GM04503 (cell line): ENCODE results near the gene SUOX.
"Not testable (repeated sequence)": the region's sequence is repeated elsewhere in the genome, so short reads cannot be mapped to it uniquely, and the experiment has no call there.

ENCODE experiments used
- DNase-seq: peaks from one replicate; pipeline ENCODE4 v3.0.0-alpha.2; 2012; ENCODE audit warnings: low read depth

Gene SUOX

DNA sequence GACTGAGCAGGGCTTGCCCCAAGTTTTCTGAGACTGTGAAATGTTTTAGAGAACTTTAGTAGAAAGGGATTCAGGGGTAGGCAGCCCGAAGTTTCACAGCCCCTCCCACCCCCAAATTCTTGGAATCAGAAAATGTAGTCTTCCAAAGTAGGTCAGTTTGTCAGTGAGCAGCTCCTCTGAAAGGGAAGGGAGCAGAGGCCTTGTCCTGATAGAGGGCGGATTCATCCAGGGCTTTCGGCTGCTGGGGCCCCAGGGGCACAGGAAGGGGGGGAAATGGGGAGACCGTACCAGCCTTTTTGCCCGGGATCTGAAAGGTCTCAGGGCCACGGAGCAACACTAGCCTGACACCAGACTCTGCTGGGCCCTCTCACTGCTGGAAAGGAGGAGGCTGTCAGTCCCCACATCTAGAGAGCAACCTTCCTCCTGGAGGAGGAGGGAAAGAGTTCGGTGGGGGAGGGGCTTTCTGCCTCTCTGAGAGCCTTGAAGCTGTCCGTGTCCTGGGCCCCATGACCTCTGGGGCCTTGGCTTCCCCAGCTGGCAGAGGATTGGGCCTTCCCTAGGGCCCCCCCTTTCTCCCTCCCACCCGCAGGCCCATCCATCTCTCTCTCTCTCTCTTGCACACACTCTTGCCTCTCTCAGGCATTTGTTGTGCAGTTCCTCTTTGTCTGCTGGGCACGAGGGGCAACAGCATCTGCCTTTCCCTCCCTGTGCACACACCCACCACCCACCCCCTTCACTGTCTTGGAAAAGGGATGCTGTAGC is 23.5 kb downstream of the SUOX start, which contains the start of gene IKZF4:
TSS of gene IKZF4 (plus strand) at position 621 of the 762 bp plus-strand sequence. CDS start 451 bp downstream, outside the sequence.
- no peak for DNase-seq

DNA sequence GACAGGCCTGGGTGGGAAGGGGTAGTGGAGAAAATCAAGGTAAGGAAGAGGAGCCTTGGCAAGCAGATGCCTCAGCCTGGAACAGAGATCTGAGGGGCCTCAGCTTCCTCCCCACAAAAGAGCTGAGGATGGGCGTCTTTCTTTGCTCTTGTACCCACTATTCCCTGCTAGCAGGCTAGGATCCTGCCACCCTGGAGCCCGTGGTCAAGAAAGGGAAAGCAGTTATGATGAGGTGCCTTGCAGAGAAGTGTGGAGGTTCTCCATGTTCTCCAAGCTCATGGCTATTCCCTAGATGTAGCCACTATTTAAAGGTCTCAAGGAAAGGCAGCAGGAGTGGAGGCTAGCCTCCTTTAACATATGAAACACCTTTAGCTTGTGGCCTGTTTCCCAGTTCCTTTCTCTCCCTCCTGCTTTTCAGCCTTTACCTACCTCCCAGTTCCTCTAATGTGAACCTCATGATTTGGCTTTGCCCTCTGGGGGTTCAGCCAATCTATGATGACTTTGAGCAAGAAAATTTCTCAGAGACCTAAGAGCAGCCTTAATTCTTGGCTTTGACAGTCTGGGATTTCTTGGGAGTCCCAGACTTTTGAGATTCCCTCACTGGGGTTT is 24.9 kb downstream of the SUOX start:
- DNase-seq, result no peak

DNA sequence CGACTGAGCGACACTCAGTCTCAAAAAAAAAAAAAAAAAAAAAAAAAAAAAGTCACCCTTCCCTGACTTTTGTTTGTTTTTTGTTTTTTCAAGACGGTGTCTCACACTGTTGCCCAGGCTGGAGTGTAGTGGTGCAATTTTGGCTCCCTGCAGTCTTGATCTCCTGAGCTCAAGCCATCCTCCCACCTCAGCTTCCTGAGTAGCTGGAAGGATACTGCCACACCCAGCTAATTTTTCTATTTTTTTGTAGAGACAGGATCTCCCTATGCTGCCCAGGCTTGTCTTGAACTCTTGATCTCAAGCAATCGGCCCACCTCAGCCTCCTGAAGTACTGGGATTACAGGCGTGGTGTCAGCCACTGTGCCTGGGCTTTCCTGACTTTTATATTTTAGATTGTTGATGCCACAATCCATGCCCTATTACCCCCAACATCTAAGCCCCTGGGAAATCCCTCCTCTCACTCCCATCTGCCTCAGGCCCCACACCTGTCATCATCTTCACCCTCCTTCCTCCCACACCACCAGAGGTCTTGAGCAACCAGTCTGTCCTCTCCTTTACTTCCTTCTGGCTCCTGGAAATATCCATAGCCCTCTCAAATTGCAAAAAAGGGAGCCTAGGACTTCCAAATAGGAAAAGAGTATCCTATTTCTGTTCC is 31.6 kb downstream of the SUOX start:
- no peak for DNase-seq

DNA sequence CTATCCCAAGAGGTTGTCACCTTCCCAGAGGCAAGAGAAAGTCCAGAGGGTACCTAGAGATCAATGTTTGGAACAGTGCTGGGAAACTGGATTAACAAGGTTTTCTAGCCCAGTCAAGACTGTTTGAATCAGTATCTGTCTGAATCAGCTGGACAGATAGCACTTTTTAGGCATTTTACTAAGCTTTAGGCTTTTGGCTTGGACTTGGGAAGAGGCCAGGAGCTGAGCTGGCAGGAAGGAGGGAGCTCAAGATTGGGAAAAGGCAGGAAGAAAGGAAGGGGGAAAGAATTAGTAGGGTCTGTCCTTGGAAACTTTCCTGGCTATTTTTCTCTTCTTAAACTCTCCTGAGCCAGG is 32.1 kb downstream of the SUOX start:
- no peak for DNase-seq

DNA sequence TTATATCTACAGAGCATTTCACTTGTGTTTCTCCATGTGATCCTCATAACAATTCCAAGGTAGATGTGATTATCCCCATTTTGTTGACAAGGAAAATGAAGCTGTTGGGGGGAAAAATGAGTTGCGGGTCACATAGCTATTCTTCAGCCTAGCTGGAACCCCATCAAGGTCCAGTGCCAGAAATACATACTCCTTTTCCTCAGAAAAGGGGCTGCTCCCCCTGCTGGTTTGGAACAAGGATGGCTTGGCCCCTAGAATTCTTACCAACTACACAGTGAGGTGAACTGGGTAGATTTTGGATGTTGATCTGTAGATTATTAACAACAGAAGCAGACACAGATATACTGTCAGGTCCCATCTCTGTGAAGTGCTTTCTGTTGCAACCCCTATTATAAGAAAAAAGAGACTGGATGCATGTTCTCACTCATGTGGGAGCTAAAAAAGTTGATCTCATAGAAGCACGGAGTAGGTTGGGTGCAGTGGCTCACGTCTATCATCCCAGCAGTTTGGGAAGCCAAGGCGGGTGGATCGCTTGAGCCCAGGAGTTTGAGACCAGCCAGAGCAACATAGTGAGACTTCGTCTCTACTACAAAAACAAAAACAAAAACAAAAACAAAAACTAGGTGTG is 32.7 kb downstream of the SUOX start:
- DNase-seq, result no peak

DNA sequence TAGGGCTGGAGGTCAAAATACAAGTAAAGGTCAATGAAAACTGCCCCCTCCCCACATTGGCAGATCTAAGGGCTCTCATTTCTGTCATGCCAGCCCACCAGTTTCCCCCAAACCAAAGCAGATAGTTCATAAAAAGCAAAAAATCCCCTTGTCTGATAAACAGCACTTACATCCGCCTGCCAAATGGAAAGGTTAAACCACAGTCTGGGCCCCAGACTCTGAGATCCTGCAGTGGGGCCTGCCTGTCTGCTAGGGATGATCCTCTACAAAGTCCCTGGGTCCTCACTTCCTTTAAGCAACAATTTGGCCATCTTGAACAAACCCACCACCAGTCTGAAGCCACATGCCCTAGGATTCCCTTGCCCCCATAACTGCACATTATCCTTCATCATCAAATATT is 34.9 kb downstream of the SUOX start:
- no peak for DNase-seq

DNA sequence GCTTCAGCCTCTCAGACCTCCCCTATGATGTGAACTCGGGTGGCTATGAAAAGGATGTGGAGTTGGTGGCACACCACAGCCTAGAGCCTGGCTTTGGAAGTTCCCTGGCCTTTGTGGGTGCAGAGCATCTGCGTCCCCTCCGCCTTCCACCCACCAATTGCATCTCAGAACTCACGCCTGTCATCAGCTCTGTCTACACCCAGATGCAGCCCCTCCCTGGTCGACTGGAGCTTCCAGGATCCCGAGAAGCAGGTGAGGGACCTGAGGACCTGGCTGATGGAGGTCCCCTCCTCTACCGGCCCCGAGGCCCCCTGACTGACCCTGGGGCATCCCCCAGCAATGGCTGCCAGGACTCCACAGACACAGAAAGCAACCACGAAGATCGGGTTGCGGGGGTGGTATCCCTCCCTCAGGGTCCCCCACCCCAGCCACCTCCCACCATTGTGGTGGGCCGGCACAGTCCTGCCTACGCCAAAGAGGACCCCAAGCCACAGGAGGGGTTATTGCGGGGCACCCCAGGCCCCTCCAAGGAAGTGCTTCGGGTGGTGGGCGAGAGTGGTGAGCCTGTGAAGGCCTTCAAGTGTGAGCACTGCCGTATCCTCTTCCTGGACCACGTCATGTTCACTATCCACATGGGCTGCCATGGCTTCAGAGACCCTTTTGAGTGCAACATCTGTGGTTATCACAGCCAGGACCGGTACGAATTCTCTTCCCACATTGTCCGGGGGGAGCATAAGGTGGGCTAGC is 37.7 kb downstream of the SUOX start:
- no peak for DNase-seq

DNA sequence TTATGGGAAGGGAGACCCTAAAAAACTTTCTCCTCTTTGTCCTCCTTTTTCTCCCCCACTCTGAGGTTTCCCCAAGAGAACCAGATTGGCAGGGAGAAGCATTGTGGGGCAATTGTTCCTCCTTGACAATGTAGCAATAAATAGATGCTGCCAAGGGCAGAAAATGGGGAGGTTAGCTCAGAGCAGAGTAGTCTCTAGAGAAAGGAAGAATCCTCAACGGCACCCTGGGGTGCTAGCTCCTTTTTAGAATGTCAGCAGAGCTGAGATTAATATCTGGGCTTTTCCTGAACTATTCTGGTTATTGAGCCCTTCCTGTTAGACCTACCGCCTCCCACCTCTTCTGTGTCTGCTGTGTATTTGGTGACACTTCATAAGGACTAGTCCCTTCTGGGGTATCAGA is 40.1 kb downstream of the SUOX start:
- DNase-seq, result no peak

DNA sequence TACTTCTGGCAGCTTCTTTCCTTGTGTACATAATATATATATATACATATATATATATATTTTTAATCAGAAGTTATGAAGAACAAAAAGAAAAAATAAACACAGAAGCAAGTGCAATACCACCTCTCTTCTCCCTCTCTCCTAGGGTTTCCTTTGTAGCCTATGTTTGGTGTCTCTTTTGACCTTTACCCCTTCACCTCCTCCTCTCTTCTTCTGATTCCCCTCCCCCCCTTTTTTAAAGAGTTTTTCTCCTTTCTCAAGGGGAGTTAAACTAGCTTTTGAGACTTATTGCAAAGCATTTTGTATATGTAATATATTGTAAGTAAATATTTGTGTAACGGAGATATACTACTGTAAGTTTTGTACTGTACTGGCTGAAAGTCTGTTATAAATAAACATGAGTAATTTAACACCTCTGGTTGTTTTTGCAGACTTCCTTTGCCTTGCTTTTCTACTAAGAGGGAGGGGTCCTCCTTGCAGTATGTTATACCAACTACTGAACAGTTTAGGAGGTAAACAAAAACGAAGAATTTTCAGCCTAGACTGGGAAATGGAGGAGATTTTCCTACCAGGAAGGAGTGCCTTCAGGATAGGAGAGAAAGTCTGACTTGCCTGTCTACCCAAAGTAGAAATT is 41.1 kb downstream of the SUOX start:
- no peak for DNase-seq

DNA sequence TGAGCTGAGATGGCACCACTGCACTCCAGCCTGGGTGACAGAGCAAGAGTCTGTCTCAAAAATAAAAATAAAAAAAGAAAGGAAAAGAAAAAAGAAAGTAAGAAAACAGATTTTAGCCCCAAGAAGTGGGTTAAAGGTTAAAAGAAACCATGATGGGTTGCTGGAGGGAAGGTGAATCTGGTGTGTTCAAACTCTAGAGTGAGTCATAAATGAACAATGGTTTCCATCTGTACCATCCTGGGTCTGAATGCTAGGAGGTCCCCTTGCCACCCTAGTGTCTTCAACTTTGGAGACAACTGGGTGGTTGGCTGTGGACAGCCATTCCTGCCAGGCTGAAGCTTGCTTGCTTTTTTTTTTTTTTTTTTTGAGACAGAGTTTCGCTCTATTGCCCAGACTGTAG is 43.1 kb downstream of the SUOX start:
- no peak for DNase-seq

DNA sequence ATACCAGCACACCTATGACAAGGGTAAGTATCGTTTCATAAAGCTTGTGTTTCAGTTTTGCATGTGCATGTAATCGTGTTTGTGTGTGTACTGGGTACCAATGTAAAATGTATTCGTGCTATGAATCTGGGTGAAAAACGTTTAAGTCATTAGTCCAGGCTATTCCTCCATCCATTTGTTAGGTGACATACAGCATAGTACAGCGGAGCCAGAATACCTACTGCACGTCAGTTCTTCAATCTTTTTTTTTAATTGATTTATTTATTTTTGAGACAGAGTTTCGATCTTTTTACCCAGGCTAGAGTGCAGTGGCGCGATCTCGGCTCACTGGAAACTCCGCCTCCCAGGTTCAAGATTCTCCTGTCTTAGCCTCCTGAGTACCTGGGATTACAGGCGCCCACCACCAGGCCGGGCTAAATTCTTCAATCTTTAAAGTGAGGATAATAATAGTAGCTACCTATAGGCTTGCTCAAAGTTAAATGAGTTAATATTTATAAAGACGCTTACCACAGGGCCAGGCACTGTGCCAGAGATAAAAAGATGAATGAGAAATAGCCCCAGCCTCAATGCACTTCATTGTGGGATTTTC is 44.0 kb downstream of the SUOX start:
- DNase-seq, result no peak

DNA sequence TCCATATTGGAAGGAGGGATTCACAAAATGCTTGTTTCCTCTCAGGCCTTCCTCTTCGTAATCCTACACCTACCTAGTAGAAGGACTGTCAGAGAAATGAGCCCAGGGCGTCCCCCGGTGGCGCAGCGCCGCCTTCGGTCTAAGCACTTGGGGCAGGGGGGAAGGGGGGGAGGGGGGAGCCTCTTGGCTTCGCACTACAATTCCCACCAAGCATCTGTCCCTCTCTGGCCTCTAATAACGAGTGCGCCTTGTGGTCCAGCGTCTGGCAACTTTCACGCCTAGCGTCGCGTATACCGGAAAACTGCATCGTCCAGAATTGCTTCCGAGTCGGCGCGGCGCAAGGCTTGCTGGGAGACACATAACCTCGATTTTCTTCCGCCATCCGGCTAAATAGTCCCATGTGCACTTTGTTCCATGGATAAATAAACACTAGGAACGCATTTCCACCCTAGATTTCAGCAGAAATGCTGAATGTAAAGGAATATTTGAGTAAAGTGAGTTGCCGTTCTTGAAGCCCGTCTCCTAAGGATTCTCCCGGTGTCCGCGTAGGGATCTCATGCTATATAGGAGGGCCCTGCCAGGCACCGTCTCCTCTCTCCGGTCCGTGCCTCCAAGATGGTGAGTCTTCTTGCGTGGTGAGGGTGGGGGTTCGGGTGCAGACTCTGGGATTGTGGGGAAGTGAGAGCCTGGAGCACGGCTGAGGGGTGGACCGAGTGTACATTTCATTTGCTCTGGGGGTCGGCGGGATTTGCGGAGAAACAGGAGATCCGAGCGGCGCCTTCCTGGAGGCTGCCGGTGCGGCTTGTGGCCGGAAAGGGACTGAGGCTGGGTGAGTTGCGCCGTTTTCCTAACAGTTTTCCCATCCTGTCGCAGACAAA is 44.7 kb downstream of the SUOX start, which contains the start of gene RPS26:
TSS of gene RPS26 (plus strand) at position 367 of the 878 bp plus-strand sequence. CDS start at position 616, 249 bp downstream.
- DNase-seq, result peak; percentile 97

DNA sequence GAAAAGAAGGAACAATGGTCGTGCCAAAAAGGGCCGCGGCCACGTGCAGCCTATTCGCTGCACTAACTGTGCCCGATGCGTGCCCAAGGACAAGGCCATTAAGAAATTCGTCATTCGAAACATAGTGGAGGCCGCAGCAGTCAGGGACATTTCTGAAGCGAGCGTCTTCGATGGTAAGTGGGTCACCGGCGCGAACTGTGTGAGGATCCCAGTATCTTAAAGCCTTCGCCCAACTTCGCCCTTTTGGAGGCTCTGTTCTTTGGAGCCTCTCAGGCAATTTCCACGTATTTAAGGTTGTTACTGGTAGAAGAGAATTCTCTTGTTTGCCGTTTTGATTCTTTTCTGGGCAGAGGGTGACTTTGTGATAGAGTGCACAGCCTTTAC is 45.3 kb downstream of the SUOX start:
- not testable (repeated sequence) for DNase-seq

DNA sequence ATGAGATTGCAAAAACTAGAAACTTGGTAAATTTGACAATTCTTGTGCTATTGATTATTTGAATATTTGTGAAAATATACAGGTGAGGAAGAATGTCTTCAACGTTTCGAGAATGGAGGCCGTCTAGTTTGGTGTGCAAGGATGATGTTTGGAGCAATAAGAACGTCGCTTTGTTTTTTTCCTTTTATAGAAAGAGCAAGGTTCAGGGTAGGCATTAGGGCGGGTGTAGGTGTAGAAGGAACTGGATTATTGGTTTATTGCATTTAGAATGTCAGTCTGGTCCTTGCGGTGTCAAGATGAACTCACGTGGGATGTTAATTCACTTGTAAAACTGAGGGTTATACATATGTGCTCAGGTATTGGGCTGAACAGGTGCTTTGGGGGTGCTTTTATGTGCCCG is 45.8 kb downstream of the SUOX start:
- no peak for DNase-seq

DNA sequence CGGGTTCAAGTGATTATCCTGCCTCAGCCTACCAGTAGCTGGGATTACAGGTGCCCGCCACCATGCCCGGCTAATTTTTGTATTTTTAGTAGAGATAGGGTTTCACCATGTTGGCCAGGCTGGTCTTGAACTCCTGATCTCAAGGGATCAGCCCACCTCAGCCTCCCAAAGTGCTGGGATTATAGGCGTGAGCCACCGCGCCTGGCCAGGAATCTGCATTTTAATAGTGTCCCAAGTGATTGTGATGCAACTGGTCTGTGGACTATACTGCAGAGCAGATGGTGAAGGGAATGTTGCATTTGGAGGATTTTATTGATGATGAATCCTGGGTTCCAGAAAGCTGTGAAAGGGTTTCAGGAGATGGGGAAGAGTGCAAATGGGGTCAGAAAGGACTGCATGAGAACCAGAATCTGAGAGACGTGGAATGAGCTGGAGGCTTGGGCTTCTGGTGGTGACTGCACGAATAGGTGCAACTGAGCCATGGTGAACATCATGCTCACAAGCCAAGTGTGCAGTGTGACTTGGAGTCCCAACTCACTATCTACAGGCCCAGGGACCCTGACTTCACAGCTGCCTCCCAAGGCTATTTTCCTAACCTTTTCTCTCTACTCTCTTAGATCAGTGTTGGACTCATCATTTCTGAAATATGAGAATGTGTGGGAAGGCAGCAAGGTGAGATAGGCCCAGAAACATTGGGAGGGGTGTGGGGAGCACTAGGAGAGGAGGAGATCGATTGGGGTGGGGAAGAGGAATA is 49.1 kb downstream of the SUOX start:
- DNase-seq, result no peak

DNA sequence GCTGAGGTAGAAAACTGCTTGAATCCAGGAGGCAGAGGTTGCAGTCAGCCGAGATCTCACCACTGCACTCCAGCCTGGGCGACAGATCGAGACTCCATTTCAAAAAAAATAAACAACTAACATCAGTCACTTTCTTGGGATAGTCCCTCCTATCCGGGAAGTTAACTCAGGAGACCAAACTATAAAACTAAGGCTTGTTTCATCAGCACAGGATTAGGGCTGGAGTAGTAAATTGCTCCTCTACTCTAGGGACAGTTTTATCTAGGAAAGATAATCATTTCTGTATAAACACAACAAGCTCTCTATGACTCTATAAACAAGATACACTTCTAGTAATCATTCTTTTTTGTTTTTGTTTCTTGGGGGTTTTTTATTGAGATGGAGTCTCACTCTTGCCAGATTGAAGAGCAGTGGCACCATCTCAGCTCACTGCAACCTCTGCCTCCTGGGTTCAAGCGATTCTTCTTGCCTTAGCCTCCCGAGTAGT is 56.4 kb downstream of the SUOX start:
- DNase-seq, result no peak
